ENCODE measurements around the gene GAS6.

The GAS6 gene

DNA sequence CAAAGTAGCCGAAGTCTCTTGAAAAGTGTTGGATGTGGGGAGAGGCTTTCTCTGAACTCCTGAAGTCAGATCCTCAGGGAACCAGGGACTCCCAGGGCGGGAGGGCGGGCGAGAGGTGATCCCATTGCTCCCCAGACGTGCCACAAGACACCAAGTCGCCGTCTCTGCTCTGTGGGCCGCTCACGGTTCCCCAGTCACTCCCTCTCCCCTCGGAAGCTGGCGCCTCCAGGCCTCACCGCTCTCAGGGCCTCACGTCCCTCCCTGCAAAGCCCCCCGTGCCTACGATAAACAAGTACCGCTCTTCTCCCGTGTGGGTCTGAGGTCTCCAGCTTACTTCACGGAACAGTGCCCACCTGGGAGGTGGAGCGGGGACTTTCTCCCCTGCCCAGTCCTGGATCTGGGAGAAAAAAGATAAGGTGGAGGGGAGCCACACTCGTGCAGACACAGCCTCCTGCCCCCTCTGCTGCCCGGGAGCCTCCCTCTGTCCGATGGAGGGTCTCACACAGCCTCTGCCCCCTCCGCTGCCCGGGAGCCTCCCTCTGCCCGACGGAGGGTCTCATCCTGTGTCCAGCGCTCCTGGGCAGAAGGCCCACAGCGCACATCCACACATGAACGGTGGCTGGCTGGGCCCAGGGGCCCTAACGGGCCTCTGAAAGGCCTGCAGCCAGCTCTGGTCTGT, 50.7 kb downstream of the GAS6 start:
- no peak for DNase-seq (ENCODE audit: extremely low read depth, insufficient read length)
- no peaks in the 10 kb centered on the region for H3K36me3 ChIP-seq (ENCODE audit: control insufficient read depth, insufficient read depth, low read length)
- H3K27me3 ChIP-seq (replicated peaks; ENCODE audit: control insufficient read depth, insufficient read depth, low read length), result no peaks in the 10 kb centered on the region
- TF ChIP-seq, protein P1, sequence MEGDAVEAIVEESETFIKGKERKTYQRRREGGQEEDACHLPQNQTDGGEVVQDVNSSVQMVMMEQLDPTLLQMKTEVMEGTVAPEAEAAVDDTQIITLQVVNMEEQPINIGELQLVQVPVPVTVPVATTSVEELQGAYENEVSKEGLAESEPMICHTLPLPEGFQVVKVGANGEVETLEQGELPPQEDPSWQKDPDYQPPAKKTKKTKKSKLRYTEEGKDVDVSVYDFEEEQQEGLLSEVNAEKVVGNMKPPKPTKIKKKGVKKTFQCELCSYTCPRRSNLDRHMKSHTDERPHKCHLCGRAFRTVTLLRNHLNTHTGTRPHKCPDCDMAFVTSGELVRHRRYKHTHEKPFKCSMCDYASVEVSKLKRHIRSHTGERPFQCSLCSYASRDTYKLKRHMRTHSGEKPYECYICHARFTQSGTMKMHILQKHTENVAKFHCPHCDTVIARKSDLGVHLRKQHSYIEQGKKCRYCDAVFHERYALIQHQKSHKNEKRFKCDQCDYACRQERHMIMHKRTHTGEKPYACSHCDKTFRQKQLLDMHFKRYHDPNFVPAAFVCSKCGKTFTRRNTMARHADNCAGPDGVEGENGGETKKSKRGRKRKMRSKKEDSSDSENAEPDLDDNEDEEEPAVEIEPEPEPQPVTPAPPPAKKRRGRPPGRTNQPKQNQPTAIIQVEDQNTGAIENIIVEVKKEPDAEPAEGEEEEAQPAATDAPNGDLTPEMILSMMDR (IDR thresholded peaks at IDR 0.05; ENCODE audit: insufficient read depth, low read length, poor library complexity, severe bottlenecking), result no peak
- no peak overlapping the region for H3K4me3 ChIP-seq (replicated peaks; ENCODE audit: low read depth, low read length)

DNA sequence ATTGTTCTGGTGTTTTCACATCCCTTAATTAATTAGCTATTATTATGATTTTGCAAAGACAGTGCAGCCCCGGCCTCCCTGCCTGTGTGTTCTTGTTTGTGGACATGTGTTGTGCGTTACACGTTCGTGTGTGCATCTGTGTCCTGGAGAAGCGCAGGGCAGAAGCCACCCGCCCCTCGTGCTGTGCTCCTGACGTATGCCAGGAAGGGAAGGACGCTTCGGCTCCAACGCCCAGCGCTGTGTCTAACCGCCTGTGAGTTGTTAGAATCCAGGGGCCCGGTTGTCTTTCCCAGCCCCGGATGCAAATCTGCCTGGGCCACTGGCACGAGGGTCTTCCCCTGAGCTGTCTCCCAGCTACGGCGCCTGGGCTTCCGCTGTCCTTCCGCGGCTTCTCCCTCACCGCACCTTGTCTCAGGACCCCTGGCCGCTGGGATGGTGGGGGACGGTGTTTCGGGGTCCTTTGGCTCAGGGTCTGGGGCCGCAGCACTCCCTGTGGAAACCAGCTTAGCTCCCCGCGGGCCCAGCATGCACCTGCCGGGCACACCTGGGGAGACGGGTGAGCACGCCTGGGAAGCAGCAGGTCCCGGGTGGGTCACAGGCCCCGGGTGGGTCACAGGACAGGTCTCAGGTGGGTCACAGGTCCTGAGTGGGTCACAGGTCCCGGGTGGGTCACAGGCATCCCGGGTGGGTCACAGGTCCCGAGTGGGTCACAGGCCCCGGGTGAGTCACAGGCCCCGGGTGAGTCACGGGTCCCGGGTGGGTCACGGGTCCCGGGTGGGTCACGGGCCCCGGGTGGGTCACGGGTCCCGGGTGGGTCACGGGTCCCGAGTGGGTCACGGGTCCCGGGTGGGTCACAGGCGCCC, 51.5 kb downstream of the GAS6 start:
- DNase-seq (ENCODE audit: extremely low read depth, insufficient read length), result no peak
- TF ChIP-seq, protein P1 (IDR thresholded peaks at IDR 0.05; ENCODE audit: insufficient read depth, low read length, poor library complexity, severe bottlenecking), result no peak
- no peak overlapping the region for H3K4me3 ChIP-seq (replicated peaks; ENCODE audit: low read depth, low read length)
- no peaks in the 10 kb centered on the region for H3K36me3 ChIP-seq (ENCODE audit: control insufficient read depth, insufficient read depth, low read length)
- no peaks in the 10 kb centered on the region for H3K27me3 ChIP-seq (replicated peaks; ENCODE audit: control insufficient read depth, insufficient read depth, low read length)

DNA sequence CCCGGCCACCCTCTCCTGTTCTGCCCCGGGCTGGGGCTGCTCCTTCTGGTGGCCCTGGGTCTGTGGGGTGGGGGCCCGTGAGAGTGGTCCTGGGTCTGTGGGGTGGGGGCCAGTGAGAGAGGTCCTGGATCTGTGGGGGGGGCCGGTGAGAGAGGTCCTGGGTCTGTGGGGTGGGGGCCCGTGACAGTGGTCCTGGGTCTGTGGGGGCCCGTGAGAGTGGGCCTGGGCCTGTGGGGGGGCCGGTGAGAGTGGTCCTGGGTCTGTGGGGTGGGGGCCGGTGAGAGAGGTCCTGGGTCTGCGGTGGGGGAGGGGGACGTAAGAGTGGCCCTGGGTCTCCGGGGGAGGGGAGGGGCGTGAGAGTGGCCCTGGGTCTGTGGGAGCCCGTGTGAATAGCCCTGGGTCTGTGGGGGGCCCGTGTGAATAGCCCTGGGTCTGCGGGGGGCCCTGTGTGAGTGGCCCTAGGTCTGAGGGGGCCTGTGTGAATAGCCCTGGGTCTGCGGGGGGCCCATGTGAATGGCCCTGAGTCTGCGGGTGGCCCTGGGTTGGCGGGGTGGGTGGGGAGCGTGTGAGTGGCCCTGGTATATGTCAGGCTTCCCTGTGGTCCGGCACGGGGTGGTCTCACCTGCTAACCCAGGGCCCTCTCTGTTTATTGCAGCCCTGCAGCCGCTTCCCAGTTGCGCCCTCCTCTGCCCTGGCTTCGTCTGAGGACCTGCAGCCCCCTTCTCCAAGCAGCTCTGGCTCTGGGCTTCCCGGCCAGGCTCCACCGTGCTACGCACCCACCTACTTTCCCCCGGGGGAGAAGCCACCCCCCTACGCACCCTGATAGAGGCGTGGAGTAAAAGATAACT, 52.6 kb downstream of the GAS6 start:
- Histone ChIP-seq H3K4me3 (replicated peaks; ENCODE audit: low read depth, low read length) (no peak overlapping the region), H3K27me3 (replicated peaks; ENCODE audit: control insufficient read depth, insufficient read depth, low read length) (no peaks in the 10 kb centered on the region), H3K36me3 (ENCODE audit: control insufficient read depth, insufficient read depth, low read length) (no peaks in the 10 kb centered on the region)
- TF ChIP-seq, protein P1 (IDR thresholded peaks at IDR 0.05; ENCODE audit: insufficient read depth, low read length, poor library complexity, severe bottlenecking), result no peak
- no peak for DNase-seq (ENCODE audit: extremely low read depth, insufficient read length)

DNA sequence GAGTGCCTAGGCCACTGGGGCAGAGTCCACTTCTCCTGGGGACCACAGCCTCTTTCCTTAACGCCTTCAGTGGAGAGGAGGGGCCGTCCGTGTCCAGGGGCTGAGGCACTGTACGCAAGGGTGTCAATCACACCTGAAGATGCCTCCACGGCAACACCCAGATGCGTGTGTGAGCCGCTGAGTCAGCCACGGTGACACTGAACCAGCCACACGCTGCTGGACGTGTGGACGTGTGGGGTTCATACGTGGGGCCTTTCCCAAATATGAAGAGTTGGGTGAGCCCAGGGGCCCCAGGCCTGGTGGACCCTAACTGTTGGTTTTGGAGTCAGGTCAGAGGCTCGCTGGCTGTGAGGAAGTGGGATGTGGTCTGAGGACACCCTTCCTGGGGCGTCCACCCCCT, 53.2 kb downstream of the GAS6 start:
- no peak overlapping the region for H3K4me3 ChIP-seq (replicated peaks; ENCODE audit: low read depth, low read length)
- H3K27me3 ChIP-seq (replicated peaks; ENCODE audit: control insufficient read depth, insufficient read depth, low read length), result no peaks in the 10 kb centered on the region
- TF ChIP-seq, protein P1 (IDR thresholded peaks at IDR 0.05; ENCODE audit: insufficient read depth, low read length, poor library complexity, severe bottlenecking), result no peak
- H3K36me3 ChIP-seq (ENCODE audit: control insufficient read depth, insufficient read depth, low read length), result no peaks in the 10 kb centered on the region
- DNase-seq (ENCODE audit: extremely low read depth, insufficient read length), result no peak

DNA sequence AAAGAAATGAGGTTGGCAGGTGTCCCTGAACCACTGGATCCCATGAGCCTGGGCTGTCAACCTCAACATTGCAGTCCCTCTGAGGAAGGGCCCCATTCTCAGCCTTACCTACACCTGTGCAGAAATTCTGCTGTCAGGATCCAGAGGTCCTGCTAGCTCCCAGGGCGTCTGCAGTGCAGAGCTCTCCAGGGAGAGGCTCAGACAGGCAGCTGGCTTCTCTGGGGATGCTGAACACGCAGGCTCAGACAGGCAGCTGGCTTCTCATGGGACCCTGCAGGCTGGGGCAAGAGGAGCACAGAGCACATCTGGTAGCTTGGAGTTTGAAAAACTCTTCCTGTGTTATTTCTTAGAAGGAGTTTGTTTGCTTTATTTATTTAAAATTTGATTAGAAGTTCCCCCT, 53.9 kb downstream of the GAS6 start:
- no peaks in the 10 kb centered on the region for H3K36me3 ChIP-seq (ENCODE audit: control insufficient read depth, insufficient read depth, low read length)
- H3K4me3 ChIP-seq (replicated peaks; ENCODE audit: low read depth, low read length), result no peak overlapping the region
- no peaks in the 10 kb centered on the region for H3K27me3 ChIP-seq (replicated peaks; ENCODE audit: control insufficient read depth, insufficient read depth, low read length)
- DNase-seq (ENCODE audit: extremely low read depth, insufficient read length), result no peak
- TF ChIP-seq, protein P1 (IDR thresholded peaks at IDR 0.05; ENCODE audit: insufficient read depth, low read length, poor library complexity, severe bottlenecking), result no peak
